Adrenal gland (tissue), 5 donors: ENCODE results near the gene PRRT1B.

ENCODE experiments used
- POLR2A ChIP-seq, 2 donors: fragments of 450-650 bp; IDR thresholded peaks; one replicate each; pipeline ENCODE4 v1.6.1; 2017; ENCODE audit warnings: antibody characterized with exemption in 2 of 2, mild to moderate bottlenecking in 2 of 2, moderate library complexity in 1 of 2
- TF ChIP-seq, protein P1 (sequence below), 6 experiments: fragments of 450-650 bp in 4 of 6; fragments of 200-600 bp in 2 of 6; sonication (generic) in 1 of 6; IDR thresholded peaks; 1 replicate in 5 of 6; 2 replicates in 1 of 6; pipeline versions ENCODE4 v1.5.1 to v1.8.0; 2016 to 2021; ENCODE audit warnings: antibody characterized with exemption in 6 of 6, mild to moderate bottlenecking in 2 of 6, moderate library complexity in 1 of 6
- donor health status: DM: no; HTN: no; CAD: no.

DNA sequence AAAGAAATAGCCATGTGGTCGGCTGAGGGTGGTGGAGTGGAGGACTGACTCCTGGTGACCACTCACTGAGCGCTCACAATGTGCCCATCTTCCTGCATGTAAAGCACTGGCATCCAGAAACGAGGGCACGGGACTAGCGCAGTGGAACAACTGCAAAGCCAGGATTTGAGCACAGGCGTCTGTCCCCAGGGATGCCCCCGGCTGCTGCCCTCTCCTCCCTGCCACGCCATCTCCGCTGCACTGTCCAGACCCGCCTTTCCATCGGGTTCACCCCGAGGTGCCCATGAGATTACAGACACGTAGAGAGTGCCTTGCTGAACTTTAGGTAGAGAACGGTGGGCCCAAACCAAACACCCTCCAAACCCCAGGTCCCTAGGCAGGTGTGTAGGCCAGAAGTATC is 44.7 kb downstream of the PRRT1B start:
- TF ChIP-seq POLR2A (IDR thresholded peaks at IDR 0.05): no peak
- TF ChIP-seq, protein P1, sequence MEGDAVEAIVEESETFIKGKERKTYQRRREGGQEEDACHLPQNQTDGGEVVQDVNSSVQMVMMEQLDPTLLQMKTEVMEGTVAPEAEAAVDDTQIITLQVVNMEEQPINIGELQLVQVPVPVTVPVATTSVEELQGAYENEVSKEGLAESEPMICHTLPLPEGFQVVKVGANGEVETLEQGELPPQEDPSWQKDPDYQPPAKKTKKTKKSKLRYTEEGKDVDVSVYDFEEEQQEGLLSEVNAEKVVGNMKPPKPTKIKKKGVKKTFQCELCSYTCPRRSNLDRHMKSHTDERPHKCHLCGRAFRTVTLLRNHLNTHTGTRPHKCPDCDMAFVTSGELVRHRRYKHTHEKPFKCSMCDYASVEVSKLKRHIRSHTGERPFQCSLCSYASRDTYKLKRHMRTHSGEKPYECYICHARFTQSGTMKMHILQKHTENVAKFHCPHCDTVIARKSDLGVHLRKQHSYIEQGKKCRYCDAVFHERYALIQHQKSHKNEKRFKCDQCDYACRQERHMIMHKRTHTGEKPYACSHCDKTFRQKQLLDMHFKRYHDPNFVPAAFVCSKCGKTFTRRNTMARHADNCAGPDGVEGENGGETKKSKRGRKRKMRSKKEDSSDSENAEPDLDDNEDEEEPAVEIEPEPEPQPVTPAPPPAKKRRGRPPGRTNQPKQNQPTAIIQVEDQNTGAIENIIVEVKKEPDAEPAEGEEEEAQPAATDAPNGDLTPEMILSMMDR (IDR thresholded peaks at IDR 0.05): no peak
